K562 (cell line): ENCODE results near the gene GPR152. TPM values are rescaled to one million over a fixed set of nuclear protein-coding genes. Genes with fewer than 3 reads are reported as not detected.

Experiments
- BHLHE40 ChIP-seq: IDR thresholded peaks from 2 replicates; pipeline ENCODE4 v1.6.1; 2011; ENCODE audit warnings: low read length, improper control_type of control experiment
- CCNT2 ChIP-seq: IDR thresholded peaks from 2 replicates; pipeline ENCODE4 v1.6.1; 2011; ENCODE audit warnings: borderline replicate concordance, low read depth, mild to moderate bottlenecking, moderate library complexity, mixed read lengths, low read length; ENCODE audit not compliant: insufficient read length; ENCODE audit errors: extremely low read depth
- DACH1 ChIP-seq: fragments of 450-650 bp; IDR thresholded peaks from 2 replicates; pipeline ENCODE4 v1.6.1; 2018; ENCODE audit not compliant: partially characterized antibody
- ETV5 ChIP-seq: sonication (generic); formaldehyde crosslinking; IDR thresholded peaks from 2 replicates; pipeline ENCODE4 v1.4.0; 2020; ENCODE audit warnings: low read depth, mild to moderate bottlenecking, missing genetic modification reagents
- KHSRP ChIP-seq: fragments of 450-650 bp; IDR thresholded peaks from 2 replicates; pipeline ENCODE4 v1.6.1; 2017
- NFE2 ChIP-seq: IDR thresholded peaks from 2 replicates; pipeline ENCODE4 v1.6.1; 2014; ENCODE audit warnings: antibody characterized with exemption, low read depth
- POU5F1 ChIP-seq: fragments of 150-350 bp; IDR thresholded peaks from 2 replicates; pipeline ENCODE4 v1.6.1; 2014; ENCODE audit warnings: borderline replicate concordance, low read length, low read depth, mild to moderate bottlenecking; ENCODE audit not compliant: partially characterized antibody
- TCF7 ChIP-seq: sonication (generic); IDR thresholded peaks from 2 replicates; pipeline ENCODE4 v1.6.1; 2016; ENCODE audit warnings: antibody characterized with exemption, borderline replicate concordance
- ZNF143 ChIP-seq: sonication (generic); formaldehyde crosslinking; IDR thresholded peaks from 2 replicates; pipeline ENCODE4 v1.9.0; 2022; ENCODE audit warnings: mild to moderate bottlenecking, missing genetic modification reagents
- polyA plus RNA-seq, 8 experiments: library from polyadenylated mRNA; depleted of rRNA in 4 of 8; stranded (reverse) in 5 of 8; unstranded in 3 of 8; fragments of >200 nt; fragmentation: Nextera tagmentation in 2 of 8; fragmentation: Illumina TruSeq in 1 of 8; extraction: Ambion mirVana in 2 of 8; extraction: Trizol in 1 of 8; gene quantifications; 2 replicates each; pipeline versions ENCODE4 v1.2.1 to v1.2.3, GENCODE V29; 2011 to 2014; ENCODE audit warnings: inconsistent platforms in 1 of 8, missing spikeins in 1 of 8
- total RNA-seq, 7 experiments: library from RNA; depleted of rRNA in 6 of 7; stranded (reverse); fragments of >200 nt in 6 of 7; fragmentation: Illumina TruSeq in 2 of 7; extraction: Trizol in 2 of 7; gene quantifications; 2 replicates each; pipeline versions ENCODE4 v1.2.1 to v1.2.3, GENCODE V29; 2011 to 2021; ENCODE audit warnings: low replicate concordance in 1 of 7
- TF ChIP-seq, protein P1 (sequence below): sonication (generic); formaldehyde crosslinking; IDR thresholded peaks from 2 replicates; pipeline ENCODE4 v1.8.1; 2023; ENCODE audit warnings: missing genetic modification reagents, mild to moderate bottlenecking, borderline replicate concordance

The GPR152 gene
- total and polyA plus RNA-seq, 9 of the 15 experiments (the other 6 are each of a cell fraction or from before 2014, with no cell fraction given): not detected

- peak; percentile 65 for TF ChIP-seq CCNT2
- TF ChIP-seq, protein P1, sequence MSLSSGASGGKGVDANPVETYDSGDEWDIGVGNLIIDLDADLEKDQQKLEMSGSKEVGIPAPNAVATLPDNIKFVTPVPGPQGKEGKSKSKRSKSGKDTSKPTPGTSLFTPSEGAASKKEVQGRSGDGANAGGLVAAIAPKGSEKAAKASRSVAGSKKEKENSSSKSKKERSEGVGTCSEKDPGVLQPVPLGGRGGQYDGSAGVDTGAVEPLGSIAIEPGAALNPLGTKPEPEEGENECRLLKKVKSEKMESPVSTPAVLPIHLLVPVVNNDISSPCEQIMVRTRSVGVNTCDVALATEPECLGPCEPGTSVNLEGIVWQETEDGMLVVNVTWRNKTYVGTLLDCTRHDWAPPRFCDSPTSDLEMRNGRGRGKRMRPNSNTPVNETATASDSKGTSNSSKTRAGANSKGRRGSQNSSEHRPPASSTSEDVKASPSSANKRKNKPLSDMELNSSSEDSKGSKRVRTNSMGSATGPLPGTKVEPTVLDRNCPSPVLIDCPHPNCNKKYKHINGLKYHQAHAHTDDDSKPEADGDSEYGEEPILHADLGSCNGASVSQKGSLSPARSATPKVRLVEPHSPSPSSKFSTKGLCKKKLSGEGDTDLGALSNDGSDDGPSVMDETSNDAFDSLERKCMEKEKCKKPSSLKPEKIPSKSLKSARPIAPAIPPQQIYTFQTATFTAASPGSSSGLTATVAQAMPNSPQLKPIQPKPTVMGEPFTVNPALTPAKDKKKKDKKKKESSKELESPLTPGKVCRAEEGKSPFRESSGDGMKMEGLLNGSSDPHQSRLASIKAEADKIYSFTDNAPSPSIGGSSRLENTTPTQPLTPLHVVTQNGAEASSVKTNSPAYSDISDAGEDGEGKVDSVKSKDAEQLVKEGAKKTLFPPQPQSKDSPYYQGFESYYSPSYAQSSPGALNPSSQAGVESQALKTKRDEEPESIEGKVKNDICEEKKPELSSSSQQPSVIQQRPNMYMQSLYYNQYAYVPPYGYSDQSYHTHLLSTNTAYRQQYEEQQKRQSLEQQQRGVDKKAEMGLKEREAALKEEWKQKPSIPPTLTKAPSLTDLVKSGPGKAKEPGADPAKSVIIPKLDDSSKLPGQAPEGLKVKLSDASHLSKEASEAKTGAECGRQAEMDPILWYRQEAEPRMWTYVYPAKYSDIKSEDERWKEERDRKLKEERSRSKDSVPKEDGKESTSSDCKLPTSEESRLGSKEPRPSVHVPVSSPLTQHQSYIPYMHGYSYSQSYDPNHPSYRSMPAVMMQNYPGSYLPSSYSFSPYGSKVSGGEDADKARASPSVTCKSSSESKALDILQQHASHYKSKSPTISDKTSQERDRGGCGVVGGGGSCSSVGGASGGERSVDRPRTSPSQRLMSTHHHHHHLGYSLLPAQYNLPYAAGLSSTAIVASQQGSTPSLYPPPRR: no peak
- TF ChIP-seq POU5F1: peak; percentile 72
- no peak for TF ChIP-seq NFE2
- TF ChIP-seq BHLHE40: peak; percentile 32; the same call in 1 of the 2 replicates
- TF ChIP-seq ZNF143 (CRISPR knock-in tag): peak; percentile 97
- peak; percentile 65; the same call in 1 of the 2 replicates for TF ChIP-seq ETV5 (CRISPR knock-in tag)
- peak; percentile 96 for TF ChIP-seq KHSRP
- peak; percentile 80; the same call in 1 of the 2 replicates for TF ChIP-seq TCF7
- peak; percentile 16 for TF ChIP-seq DACH1
These were observed 24.2 kb downstream of the GPR152 start, which contains the start of gene RPS6KB2 (continued) for GRCh38 chr11:67428052-67429001.
